Adrenal gland (tissue), 5 donors: ENCODE results near the gene RSRC1.

Experiments used
- CTCF ChIP-seq, 6 experiments: fragments of 450-650 bp in 4 of 6; fragments of 200-600 bp in 2 of 6; sonication (generic) in 1 of 6; IDR thresholded peaks; 1 replicate in 5 of 6; 2 replicates in 1 of 6; pipeline versions ENCODE4 v1.5.1 to v1.8.0; 2016 to 2021; ENCODE audit warnings: antibody characterized with exemption in 6 of 6, mild to moderate bottlenecking in 2 of 6, moderate library complexity in 1 of 6
- POLR2A ChIP-seq, 2 donors: fragments of 450-650 bp; IDR thresholded peaks; one replicate each; pipeline ENCODE4 v1.6.1; 2017; ENCODE audit warnings: antibody characterized with exemption in 2 of 2, mild to moderate bottlenecking in 2 of 2, moderate library complexity in 1 of 2
- donor health status: DM: no; HTN: no; CAD: no.

DNA sequence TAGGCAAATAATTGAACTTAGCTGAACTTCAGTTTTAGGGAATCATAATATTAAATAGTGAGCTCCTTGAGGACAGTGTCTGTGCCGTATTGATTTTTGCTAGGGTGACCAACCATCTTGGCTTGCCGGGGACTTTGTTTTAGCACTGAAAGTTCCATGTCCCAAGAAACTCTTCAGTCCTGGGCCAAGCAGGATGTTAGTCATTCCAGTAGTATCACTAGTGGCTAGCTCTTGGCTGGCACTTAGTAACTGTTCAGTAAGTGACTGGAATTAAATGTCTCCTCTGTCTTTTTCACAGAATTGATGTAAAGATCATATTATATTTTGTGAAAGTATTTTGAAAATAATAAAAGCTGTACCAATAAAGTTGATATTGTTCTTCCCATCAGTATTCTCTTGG is 42.3 kb downstream of the RSRC1 start:
- TF ChIP-seq CTCF (IDR thresholded peaks at IDR 0.05): no peak
- TF ChIP-seq POLR2A (IDR thresholded peaks at IDR 0.05): no peak
